Iris pigment epithelial cell (primary cell): ENCODE data around the gene KCNC3.
A peak's percentile ranks its signal among the peaks of the same experiment; 100 is the strongest.

ENCODE experiments used
- DNase-seq: peaks from one replicate; pipeline ENCODE4 v3.0.0-alpha.2; 2011; ENCODE audit warnings: low read depth

Gene KCNC3

GRCh38 chr19:50310759-50311465 is 18.3 kb downstream of the KCNC3 start:
- DNase-seq: no peak

- DNase-seq: no peak
Measured at GRCh38 chr19:50309396-50310125, 19.6 kb downstream of the KCNC3 start.

DNA sequence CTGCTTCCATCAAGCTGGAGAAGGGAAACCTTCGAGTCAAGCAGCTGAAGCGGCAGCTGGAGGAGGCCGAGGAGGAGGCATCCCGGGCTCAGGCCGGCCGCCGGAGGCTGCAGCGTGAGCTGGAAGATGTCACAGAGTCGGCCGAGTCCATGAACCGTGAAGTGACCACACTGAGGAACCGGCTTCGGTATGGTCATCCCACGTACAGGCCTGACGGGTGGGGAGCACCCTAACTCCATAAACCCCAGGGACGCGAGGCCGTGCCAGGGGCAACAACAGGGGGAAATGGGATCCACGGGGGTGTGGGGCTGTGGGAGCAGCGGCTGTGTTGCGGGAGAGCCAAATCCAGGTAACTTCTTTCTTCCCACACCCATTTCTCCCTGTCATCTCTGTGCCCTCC is 20.2 kb downstream of the KCNC3 start:
- DNase-seq: no peak

- no peak for DNase-seq
Measured at GRCh38 chr19:50303558-50303957, 25.6 kb downstream of the KCNC3 start.

- no peak for DNase-seq
Measured at GRCh38 chr19:50301607-50301971, 27.6 kb downstream of the KCNC3 start.

- peak; percentile 91 for DNase-seq
Measured at GRCh38 chr19:50300814-50301606, 28.2 kb downstream of the KCNC3 start.

DNA sequence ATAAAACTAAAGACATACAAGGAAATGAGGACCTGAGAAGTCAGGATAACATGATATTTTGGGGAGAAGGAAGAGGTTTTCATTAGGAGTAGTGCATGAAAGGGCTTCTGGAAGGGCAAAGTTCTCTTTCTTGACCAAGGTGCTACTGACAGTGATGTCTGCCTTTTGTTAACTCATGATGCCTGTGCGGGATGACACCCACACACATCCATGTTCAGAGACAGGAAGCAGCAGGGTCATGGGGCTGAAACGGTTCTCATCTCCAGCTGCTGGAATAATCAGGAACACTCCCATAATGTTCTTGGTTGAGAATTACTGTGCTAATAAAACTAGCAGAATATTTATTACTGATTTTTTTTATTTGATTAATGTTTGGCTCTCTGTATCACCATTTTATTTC is 29.1 kb downstream of the KCNC3 start:
- DNase-seq: peak; percentile 43

DNA sequence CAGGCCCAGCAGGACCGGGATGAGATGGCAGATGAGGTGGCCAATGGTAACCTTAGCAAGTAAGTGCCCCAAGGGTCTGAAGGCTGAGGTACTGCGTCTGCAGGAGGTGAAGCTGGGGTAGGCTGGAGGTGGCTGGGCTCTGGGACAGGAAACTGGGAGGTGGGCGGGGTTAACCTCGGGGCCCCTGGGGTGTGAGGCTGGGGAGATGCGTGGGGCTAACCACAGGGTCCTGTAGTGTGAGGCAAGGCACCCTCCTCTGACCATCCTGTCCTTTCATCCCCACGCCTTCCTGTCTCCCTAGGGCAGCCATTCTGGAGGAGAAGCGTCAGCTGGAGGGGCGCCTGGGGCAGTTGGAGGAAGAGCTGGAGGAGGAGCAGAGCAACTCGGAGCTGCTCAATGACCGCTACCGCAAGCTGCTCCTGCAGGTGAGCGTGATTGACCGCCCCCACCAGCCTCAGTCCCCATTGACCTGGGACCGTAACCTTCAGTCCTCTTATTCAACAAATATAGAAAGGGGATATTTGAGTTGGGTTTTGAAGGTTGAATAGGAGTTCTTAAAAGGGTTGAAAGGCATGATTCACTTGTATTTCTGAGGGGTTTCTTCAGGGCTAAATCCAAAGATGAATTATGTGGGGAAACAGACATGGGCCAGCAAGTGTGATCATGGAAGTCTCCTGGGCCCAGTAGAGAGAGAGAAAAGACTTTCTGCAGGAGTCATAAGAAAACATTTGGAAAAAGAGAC is 35.7 kb downstream of the KCNC3 start:
- DNase-seq: no peak

GRCh38 chr19:50292216-50292827 is 36.9 kb downstream of the KCNC3 start:
- no peak for DNase-seq

GRCh38 chr19:50290775-50291174 is 38.4 kb downstream of the KCNC3 start:
- no peak for DNase-seq

DNA sequence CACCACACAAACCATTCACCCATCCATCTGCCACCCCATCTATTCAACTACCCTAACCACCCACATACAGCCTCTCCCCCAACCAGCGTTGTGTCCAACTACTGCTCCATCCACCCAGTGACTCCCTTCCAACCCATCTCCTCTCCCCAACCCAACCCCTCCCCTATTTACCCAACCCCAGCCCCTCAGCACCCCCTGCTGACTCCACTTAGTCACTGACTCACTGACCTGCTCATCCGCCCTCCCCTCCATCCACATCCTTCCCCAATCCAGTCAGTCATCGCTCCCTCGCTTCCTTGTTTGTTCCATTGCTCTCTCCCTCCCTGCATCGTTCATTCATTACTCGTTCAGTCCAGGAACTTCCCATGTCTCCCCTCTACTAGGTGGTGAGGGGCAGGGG is 39.2 kb downstream of the KCNC3 start:
- no peak for DNase-seq

- DNase-seq: no peak
Measured at GRCh38 chr19:50288954-50289353, 40.2 kb downstream of the KCNC3 start.

- DNase-seq: no peak
Measured at GRCh38 chr19:50287331-50287730, 41.8 kb downstream of the KCNC3 start.

GRCh38 chr19:50286443-50286842 is 42.7 kb downstream of the KCNC3 start:
- no peak for DNase-seq

GRCh38 chr19:50285833-50286232 is 43.3 kb downstream of the KCNC3 start:
- no peak for DNase-seq

DNA sequence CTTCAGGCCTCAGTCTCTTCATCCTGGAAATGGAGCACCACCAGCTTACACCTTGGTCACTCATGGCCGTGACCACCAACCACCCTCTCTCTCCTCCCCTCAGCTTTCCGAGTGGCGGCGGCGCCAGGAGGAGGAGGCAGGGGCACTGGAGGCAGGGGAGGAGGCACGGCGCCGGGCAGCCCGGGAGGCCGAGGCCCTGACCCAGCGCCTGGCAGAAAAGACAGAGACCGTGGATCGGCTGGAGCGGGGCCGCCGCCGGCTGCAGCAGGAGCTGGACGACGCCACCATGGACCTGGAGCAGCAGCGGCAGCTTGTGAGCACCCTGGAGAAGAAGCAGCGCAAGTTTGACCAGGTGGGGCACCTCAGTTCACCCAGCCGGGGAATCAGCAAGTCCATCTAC is 47.7 kb downstream of the KCNC3 start:
- DNase-seq: no peak

DNA sequence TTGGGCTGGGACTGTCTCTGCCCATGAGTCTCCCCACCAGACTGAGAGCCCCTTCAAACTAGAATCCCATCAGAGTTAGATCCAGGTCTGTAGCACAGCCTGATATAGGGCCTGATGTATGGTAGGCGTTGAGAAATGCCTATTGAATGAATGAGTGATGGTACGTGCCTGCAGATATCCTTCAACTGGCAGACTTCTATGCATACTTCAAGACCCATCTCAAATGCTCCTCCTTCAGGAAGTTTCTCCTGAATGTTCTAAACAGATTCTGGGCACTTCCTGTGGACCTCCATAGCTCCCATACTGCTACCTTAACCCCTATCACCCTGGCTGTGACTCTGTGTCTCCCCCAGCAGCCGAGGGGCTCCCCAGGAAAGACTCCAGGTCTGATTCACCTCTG is 48.2 kb downstream of the KCNC3 start:
- no peak for DNase-seq

DNA sequence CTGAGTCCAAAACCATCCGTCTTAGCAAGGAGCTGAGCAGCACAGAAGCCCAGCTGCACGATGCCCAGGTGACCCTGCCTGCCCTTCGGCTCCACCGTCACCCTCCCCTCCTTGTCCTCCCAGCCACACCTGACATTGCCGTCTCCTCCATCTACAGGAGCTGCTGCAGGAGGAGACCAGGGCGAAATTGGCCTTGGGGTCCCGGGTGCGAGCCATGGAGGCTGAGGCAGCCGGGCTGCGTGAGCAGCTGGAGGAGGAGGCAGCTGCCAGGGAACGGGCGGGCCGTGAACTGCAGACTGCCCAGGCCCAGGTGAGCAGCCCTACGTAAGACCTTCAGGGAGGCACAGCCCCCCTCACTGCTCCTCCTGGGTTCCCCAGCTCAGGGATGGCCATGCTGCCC is 49.1 kb downstream of the KCNC3 start:
- DNase-seq: no peak

DNA sequence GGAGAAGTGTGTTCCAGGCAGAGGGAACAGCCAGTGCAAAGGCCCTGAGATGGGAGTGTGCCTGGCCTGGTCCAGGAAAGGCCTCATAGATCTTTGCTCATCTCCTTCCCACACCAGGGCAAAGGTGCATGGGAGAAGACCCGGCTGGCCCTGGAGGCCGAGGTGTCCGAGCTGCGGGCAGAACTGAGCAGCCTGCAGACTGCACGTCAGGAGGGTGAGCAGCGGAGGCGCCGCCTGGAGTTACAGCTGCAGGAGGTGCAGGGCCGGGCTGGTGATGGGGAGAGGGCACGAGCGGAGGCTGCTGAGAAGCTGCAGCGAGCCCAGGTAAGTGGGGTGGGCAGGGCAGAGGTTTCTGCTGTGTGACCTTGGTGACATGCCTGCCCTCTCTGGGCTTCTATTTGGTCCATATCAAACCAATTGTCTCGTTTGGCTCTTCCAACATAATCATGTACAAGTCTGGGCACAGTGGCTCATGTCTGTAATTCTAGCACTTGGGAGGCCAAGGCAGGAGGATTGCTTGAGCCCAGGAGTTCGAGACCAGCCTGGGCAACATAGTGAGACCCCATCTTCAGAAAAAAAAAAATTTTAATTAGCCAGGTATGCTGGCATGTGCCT is 51.1 kb downstream of the KCNC3 start:
- DNase-seq: no peak

GRCh38 chr19:50276370-50277063 is 52.7 kb downstream of the KCNC3 start:
- DNase-seq: no peak
